ENCODE measurements around the gene CTIF.
"Not testable (repeated sequence)": the region's sequence is repeated elsewhere in the genome, so short reads cannot be mapped to it uniquely, and the experiment has no call there.

CTIF gene

GRCh38 chr18:48811977-48812451 is 273.2 kb downstream of the CTIF start:
- not testable (repeated sequence) for DNase-seq

GRCh38 chr18:48813321-48813720 is 274.5 kb downstream of the CTIF start:
- DNase-seq: no peak

- DNase-seq: no peak
These were observed 275.1 kb downstream of the CTIF start for GRCh38 chr18:48813833-48814489.

GRCh38 chr18:48814490-48815178 is 275.8 kb downstream of the CTIF start:
- no peak for DNase-seq

GRCh38 chr18:48815179-48815515 is 276.3 kb downstream of the CTIF start:
- DNase-seq: no peak

- no peak for DNase-seq
These were observed 276.9 kb downstream of the CTIF start for GRCh38 chr18:48815581-48816324.

GRCh38 chr18:48816554-48816953 is 277.7 kb downstream of the CTIF start:
- no peak for DNase-seq

GRCh38 chr18:48817021-48817461 is 278.2 kb downstream of the CTIF start:
- no peak for DNase-seq

GRCh38 chr18:48818329-48819254 is 279.8 kb downstream of the CTIF start:
- DNase-seq: no peak

GRCh38 chr18:48819276-48819675 is 280.4 kb downstream of the CTIF start:
- DNase-seq: no peak

GRCh38 chr18:48819781-48820482 is 281.1 kb downstream of the CTIF start:
- no peak for DNase-seq

- DNase-seq: no peak
These were observed 281.8 kb downstream of the CTIF start for GRCh38 chr18:48820483-48821250.

- no peak for DNase-seq
These were observed 282.4 kb downstream of the CTIF start for GRCh38 chr18:48821251-48821590.

GRCh38 chr18:48821845-48822244 is 283.0 kb downstream of the CTIF start:
- DNase-seq: no peak

GRCh38 chr18:48824231-48824970 is 285.6 kb downstream of the CTIF start:
- no peak for DNase-seq

GRCh38 chr18:48825101-48825745 is 286.4 kb downstream of the CTIF start:
- no peak for DNase-seq

GRCh38 chr18:48826271-48826670 is 287.4 kb downstream of the CTIF start:
- DNase-seq: no peak

GRCh38 chr18:48826806-48827205 is 288.0 kb downstream of the CTIF start:
- DNase-seq: no peak

- DNase-seq: no peak
These were observed 288.7 kb downstream of the CTIF start for GRCh38 chr18:48827291-48828193.

Measured in stimulated activated CD4-positive, alpha-beta T cell treated with anti-CD3 and anti-CD28 coated beads, Interleukin-4, amount 100 ng/mL, for 1 hour (primary cell).